ENCODE results near the gene HBE1.

HBE1 gene

DNA sequence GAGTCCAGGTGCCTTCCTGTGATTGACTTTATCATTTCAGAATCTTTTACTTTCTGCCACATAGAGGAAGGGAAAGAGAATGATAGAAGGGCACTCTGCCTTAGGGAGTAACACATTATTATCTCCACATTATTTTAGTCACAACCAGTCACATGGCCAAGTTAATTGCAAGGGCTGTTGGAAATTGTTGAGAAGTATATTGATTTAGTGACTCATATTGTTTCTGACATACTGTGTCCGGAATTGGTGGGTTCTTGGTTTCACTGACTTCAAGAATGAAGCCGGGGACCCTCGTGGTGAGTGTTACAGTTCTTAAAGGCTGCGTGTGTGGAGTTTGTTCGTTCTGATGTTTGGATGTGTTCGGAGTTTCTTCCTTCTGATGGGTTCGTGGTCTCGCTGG is 23.3 kb upstream of the HBE1 start:
- no peak for TF ChIP-seq SCRT2 (tag by site-specific recombination; IDR thresholded peaks at IDR 0.05)
- TF ChIP-seq ZNF146 (tag by site-specific recombination; IDR thresholded peaks at IDR 0.05) = no peak
- TF ChIP-seq ZNF169 (tag by site-specific recombination; IDR thresholded peaks at IDR 0.05) = no peak
- TF ChIP-seq, protein P1, sequence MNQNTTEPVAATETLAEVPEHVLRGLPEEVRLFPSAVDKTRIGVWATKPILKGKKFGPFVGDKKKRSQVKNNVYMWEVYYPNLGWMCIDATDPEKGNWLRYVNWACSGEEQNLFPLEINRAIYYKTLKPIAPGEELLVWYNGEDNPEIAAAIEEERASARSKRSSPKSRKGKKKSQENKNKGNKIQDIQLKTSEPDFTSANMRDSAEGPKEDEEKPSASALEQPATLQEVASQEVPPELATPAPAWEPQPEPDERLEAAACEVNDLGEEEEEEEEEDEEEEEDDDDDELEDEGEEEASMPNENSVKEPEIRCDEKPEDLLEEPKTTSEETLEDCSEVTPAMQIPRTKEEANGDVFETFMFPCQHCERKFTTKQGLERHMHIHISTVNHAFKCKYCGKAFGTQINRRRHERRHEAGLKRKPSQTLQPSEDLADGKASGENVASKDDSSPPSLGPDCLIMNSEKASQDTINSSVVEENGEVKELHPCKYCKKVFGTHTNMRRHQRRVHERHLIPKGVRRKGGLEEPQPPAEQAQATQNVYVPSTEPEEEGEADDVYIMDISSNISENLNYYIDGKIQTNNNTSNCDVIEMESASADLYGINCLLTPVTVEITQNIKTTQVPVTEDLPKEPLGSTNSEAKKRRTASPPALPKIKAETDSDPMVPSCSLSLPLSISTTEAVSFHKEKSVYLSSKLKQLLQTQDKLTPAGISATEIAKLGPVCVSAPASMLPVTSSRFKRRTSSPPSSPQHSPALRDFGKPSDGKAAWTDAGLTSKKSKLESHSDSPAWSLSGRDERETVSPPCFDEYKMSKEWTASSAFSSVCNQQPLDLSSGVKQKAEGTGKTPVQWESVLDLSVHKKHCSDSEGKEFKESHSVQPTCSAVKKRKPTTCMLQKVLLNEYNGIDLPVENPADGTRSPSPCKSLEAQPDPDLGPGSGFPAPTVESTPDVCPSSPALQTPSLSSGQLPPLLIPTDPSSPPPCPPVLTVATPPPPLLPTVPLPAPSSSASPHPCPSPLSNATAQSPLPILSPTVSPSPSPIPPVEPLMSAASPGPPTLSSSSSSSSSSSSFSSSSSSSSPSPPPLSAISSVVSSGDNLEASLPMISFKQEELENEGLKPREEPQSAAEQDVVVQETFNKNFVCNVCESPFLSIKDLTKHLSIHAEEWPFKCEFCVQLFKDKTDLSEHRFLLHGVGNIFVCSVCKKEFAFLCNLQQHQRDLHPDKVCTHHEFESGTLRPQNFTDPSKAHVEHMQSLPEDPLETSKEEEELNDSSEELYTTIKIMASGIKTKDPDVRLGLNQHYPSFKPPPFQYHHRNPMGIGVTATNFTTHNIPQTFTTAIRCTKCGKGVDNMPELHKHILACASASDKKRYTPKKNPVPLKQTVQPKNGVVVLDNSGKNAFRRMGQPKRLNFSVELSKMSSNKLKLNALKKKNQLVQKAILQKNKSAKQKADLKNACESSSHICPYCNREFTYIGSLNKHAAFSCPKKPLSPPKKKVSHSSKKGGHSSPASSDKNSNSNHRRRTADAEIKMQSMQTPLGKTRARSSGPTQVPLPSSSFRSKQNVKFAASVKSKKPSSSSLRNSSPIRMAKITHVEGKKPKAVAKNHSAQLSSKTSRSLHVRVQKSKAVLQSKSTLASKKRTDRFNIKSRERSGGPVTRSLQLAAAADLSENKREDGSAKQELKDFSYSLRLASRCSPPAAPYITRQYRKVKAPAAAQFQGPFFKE (tag by site-specific recombination; IDR thresholded peaks at IDR 0.05; ENCODE audit: borderline replicate concordance) = no peak
- no peak for TF ChIP-seq ZNF423 (tag by site-specific recombination; IDR thresholded peaks at IDR 0.05)
- no peak for TF ChIP-seq GFI1B (tag by site-specific recombination; IDR thresholded peaks at IDR 0.05)
- TF ChIP-seq ZNF621 (tag by site-specific recombination; IDR thresholded peaks at IDR 0.05) = no peak
- no peak for TF ChIP-seq FEZF1 (tag by site-specific recombination; IDR thresholded peaks at IDR 0.05)
- TF ChIP-seq ZNF184 (tag by site-specific recombination; IDR thresholded peaks at IDR 0.05) = no peak
- CTCF ChIA-PET = no interaction called here
- no peak overlapping the region for H3K27ac ChIP-seq (ENCODE audit: extremely low read depth, low read depth, low read length)
- no peak overlapping the region for H3K4me3 ChIP-seq (ENCODE audit: low read depth, low read length)
- H3K4me1 ChIP-seq (ENCODE audit: control insufficient read depth, insufficient read depth, low read length) = no peaks in the 10 kb centered on the region
- no peaks in the 10 kb centered on the region for H3K36me3 ChIP-seq (ENCODE audit: control insufficient read depth in 2 of 2, insufficient read depth in 1 of 2, low read length in 2 of 2)
- no peaks in the 10 kb centered on the region for H3K9me3 ChIP-seq (ENCODE audit: control insufficient read depth, insufficient read depth, low read depth, low read length)
- POLR2A ChIA-PET = no interaction called here

- Histone ChIP-seq H3K4me3 (ENCODE audit: low read depth, low read length) (no peak overlapping the region), H3K9me3 (ENCODE audit: control insufficient read depth, insufficient read depth, low read depth, low read length) (no peaks in the 10 kb centered on the region), H3K4me1 (ENCODE audit: control insufficient read depth, insufficient read depth, low read length) (no peaks in the 10 kb centered on the region), H3K36me3 (ENCODE audit: control insufficient read depth in 2 of 2, insufficient read depth in 1 of 2, low read length in 2 of 2) (no peaks in the 10 kb centered on the region), H3K27ac (ENCODE audit: extremely low read depth, low read depth, low read length) (no peak overlapping the region)
- ChIA-PET POLR2A (no interaction called here), CTCF (interaction anchor here (0.7 to 2.9 kb wide), 9 partner anchors 16 to 654 kb away, joined by 3 to 12 read pairs (median 3); partner anchors contain the start of gene OR51D1)
- TF ChIP-seq ZNF391 (tag by site-specific recombination; IDR thresholded peaks at IDR 0.05; ENCODE audit: borderline replicate concordance, low read depth) (no peak), ZBTB48 (tag by site-specific recombination; IDR thresholded peaks at IDR 0.05) (no peak), ZNF701 (tag by site-specific recombination; IDR thresholded peaks at IDR 0.05) (no peak), ZSCAN23 (tag by site-specific recombination; IDR thresholded peaks at IDR 0.05) (no peak), ZNF449 (tag by site-specific recombination; IDR thresholded peaks at IDR 0.05) (no peak), FEZF1 (tag by site-specific recombination; IDR thresholded peaks at IDR 0.05) (no peak), ZNF501 (tag by site-specific recombination; IDR thresholded peaks at IDR 0.05) (no peak), ZNF37A (tag by site-specific recombination; IDR thresholded peaks at IDR 0.05) (no peak), GLIS2 (tag by site-specific recombination; IDR thresholded peaks at IDR 0.05) (no peak), YY1 (tag by site-specific recombination; IDR thresholded peaks at IDR 0.05) (no peak), ZNF768 (tag by site-specific recombination; IDR thresholded peaks at IDR 0.05) (no peak)
Measured at GRCh38 chr11:5291207-5291838, 21.6 kb upstream of the HBE1 start.

All from HEK293 (cell line).